Colonic mucosa (tissue), 4 donors: ENCODE measurements around the gene NKX2-1. TPM values are rescaled to one million over a fixed set of nuclear protein-coding genes. Genes with fewer than 3 reads are reported as not detected.
"Not testable (repeated sequence)": the region's sequence is repeated elsewhere in the genome, so short reads cannot be mapped to it uniquely, and the experiment has no call there.

Source experiments
- DNase-seq: peaks from one replicate; pipeline ENCODE4 v3.0.0-alpha.2; 2020
- H3K27ac ChIP-seq: fragments of 200-600 bp; one replicate; pipeline ENCODE4 v1.8.0; 2021
- H3K27me3 ChIP-seq: fragments of 200-600 bp; one replicate; pipeline ENCODE4 v1.8.0; 2021
- H3K36me3 ChIP-seq: fragments of 200-600 bp; one replicate; pipeline ENCODE4 v1.8.0; 2021
- H3K4me1 ChIP-seq: fragments of 200-600 bp; one replicate; pipeline ENCODE4 v1.8.0; 2021; ENCODE audit warnings: mild to moderate bottlenecking
- H3K4me3 ChIP-seq: fragments of 200-600 bp; one replicate; pipeline ENCODE4 v1.8.0; 2021
- H3K9ac ChIP-seq, 2 donors: one replicate each; pipeline ENCODE4 v1.7.0; 2013; ENCODE audit warnings: control low read depth in 2 of 2, low read depth in 2 of 2, low read length in 2 of 2
- H3K9me3 ChIP-seq: fragments of 200-600 bp; one replicate; pipeline ENCODE4 v1.8.0; 2021
- CTCF ChIP-seq: fragments of 200-600 bp; IDR thresholded peaks from one replicate; pipeline ENCODE4 v1.8.0; 2022; ENCODE audit warnings: antibody characterized with exemption, mild to moderate bottlenecking
- intact Hi-C: fragments of 100-400 bp; cut with DNase I; formaldehyde crosslinking; loops from one replicate; pipeline ENCODE4 v1.14.1; 2022
- total RNA-seq, 2 donors: library from RNA; stranded (reverse); fragmentation: NEBNext Ultra II Directional in 1 of 2; extraction: Animal tissue kit (Norgen Biotek cat#: 25700) in 1 of 2; gene quantifications; one replicate each; pipeline ENCODE4 v1.2.1, GENCODE V29; 2021
- donor health status: healthy.
- donor health status: DM: no; HTN: no; CAD: no.
- donor health status: DM: no; HTN: no; CAD: no.

Gene NKX2-1
- total RNA-seq = under 1 TPM in 1 of 2 donors, not detected in 1; 0.32 TPM

DNA sequence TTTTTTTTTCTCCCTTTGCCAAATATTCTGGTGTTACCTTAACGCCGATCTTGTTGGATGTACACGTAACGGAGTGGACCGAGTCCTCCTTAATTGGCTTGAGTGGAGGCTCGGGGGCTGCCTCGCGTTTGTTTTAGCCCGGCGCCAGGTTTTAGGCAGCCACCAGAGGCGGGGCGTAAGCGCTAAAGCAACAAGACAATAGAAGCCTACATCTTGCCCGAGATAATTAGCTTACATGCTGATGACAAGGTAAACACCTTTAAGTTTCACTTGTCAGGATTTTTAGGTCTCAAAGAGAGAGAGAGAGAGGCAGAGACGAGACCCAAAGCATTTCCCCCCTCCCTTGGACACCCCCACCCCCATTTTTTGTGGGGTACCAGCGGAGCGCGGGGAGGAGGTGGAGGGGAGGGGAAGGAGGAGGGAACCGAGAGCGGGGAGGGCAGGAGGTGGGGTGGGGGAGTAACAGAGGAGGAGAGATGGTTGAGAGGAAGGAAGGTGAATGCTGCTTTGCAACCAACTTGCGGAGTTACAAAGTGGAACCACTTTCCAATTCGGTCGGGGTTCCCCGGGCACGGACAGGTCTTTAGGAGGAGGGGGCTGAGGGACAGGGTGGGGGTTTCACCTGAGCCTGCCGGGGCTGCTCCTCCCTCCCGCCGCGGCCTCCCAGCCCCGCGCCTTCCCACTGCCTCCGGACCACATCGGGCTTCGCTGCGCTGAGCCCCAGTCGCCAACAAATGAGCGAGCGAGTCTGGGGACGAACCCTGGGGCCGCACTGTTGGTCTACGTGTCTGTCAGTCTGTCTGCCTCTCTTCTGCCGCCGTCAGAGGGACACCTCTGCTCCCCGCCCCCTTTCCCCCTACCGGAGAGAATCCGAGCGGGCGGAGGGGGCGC lies at the start of gene NKX2-1:
Gene NKX2-1 (minus strand): TSS at position 802 of the 891 bp plus-strand sequence. CDS start 103 bp downstream, at position 699.
- Histone ChIP-seq H3K4me3 (peak within 1 kb of the TSS; percentile 19), H3K9ac (no peak within 1 kb of the TSS), H3K27ac (no peak within 1 kb of the TSS), H3K27me3 (peaks cover 100% of the 10 kb centered on the region), H3K4me1 (peaks cover 12% of the 10 kb centered on the region), H3K36me3 (no peaks in the 10 kb centered on the region), H3K9me3 (no peaks in the 10 kb centered on the region)
- intact Hi-C loops = no loop called here
- no peak for TF ChIP-seq CTCF
- DNase-seq = no peak

- intact Hi-C loops = loop anchor here (5.0 to 10.0 kb wide), 3 partner anchors 388 to 598 kb away; no protein-coding TSS in a partner anchor
- peak; percentile 70 for TF ChIP-seq CTCF
- Histone ChIP-seq H3K4me1 (no peaks in the 10 kb centered on the region), H3K27ac (no peak overlapping the region), H3K27me3 (no peaks in the 10 kb centered on the region), H3K4me3 (no peak overlapping the region), H3K9ac (no peak overlapping the region), H3K36me3 (no peaks in the 10 kb centered on the region), H3K9me3 (no peaks in the 10 kb centered on the region)
- DNase-seq = no peak
Measured at GRCh38 chr14:36556811-36557433, 36.9 kb upstream of the NKX2-1 start.

DNA sequence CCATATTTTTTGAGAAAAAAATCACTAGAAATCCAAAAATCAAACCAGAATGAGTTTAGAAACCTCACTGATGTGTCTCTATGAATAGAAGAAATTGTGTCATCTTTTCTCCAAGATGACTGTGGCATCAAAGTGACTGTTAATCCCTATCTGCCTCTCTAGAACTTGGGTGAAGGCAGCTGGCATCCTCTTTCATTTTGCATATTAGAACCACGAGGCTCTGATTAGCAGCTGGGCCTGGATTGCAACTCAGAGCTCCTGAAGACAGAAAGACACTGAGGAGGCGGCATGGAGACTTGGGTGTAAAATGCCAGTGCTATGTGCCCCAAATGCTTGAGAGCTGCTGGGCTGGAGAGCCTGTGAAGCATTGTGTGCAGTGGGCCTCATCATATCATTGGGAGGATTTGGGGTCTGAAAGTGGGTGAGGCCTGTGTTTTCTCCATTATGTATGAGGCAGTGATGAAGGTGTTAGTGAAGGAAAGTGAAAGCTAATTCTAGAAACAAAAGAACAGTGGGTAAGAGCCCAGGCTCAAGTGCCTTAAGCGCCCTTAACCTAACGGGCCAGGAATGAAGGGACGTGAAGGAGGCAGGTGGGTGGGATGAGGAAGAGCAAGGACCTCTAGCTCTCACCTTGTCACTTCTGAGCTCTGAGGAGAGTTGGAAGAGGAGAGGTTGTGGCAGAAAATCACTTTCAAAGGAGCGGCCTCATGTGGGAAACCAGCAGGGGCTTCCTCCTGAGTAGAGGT lies 36.1 kb upstream of the NKX2-1 start:
- Histone ChIP-seq H3K27me3 (no peaks in the 10 kb centered on the region), H3K4me3 (no peak overlapping the region), H3K4me1 (no peaks in the 10 kb centered on the region), H3K27ac (no peak overlapping the region), H3K9ac (no peak overlapping the region), H3K36me3 (no peaks in the 10 kb centered on the region), H3K9me3 (no peaks in the 10 kb centered on the region)
- intact Hi-C loops = loop anchor here (5.0 to 10.0 kb wide), 3 partner anchors 389 to 599 kb away; no protein-coding TSS in a partner anchor
- no peak for DNase-seq
- TF ChIP-seq CTCF = no peak

DNA sequence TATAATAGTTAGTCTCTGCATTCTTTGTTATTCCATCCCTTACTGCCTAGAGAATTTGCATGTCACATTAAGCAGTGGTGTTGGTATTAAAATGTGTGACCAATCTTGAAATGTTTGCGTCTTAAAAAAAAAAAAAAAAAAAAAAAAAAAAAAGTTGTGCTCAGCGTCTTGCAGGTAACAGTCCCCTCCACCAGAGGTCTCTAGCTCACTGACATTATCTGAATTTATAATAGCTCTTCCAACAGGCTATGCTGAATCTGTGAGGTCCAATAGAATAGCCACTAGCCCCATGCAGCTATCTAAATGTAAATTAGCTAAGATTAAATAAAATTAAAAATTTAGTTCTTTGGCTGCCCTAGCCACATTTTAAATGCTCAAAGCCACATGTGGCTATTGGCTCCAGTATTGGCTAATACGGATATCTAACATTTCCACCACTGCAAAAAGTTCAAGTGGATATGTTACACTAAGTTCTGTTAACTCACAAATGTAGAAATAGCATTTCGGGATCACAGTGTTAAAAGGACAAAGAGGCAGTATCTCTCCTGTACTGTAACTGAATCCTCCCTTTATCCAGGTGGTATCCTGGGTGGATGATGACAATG lies 33.7 kb upstream of the NKX2-1 start:
- Histone ChIP-seq H3K27ac (no peak overlapping the region), H3K9me3 (no peaks in the 10 kb centered on the region), H3K36me3 (no peaks in the 10 kb centered on the region), H3K27me3 (no peaks in the 10 kb centered on the region), H3K9ac (no peak overlapping the region), H3K4me3 (no peak overlapping the region), H3K4me1 (no peaks in the 10 kb centered on the region)
- TF ChIP-seq CTCF = peak; percentile 49
- intact Hi-C loops = loop anchor here (5.0 to 10.0 kb wide), 3 partner anchors 54 to 601 kb away; no protein-coding TSS in a partner anchor
- DNase-seq = no peak

DNA sequence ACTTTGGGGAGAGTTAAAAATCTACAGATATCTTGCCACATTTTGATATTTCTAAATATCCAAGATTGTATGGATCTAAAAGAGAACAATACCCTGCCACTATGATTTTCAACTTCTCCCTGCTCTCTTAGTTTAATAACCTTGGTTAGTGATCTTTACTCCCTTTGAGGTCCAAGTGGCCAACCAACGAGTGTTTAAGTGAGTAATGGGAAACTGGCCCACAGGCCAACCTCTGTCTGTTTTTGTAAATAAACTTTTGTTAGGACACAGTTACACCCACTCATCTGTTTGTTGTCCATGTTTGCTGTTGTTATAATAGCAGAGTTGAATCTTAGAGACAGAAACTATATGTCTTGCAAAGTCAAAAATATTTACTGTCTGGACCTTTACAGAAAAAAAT lies 30.9 kb upstream of the NKX2-1 start:
- DNase-seq = no peak
- no peak overlapping the region for H3K27ac ChIP-seq
- H3K36me3 ChIP-seq = no peaks in the 10 kb centered on the region
- intact Hi-C loops = loop anchor here (5.0 to 10.0 kb wide), 3 partner anchors 56 to 604 kb away; no protein-coding TSS in a partner anchor
- H3K4me3 ChIP-seq = no peak overlapping the region
- TF ChIP-seq CTCF = no peak
- H3K9me3 ChIP-seq = no peaks in the 10 kb centered on the region
- H3K9ac ChIP-seq = no peak overlapping the region
- no peaks in the 10 kb centered on the region for H3K4me1 ChIP-seq
- H3K27me3 ChIP-seq = no peaks in the 10 kb centered on the region

- H3K27ac ChIP-seq, DNase-seq, H3K9me3 ChIP-seq, H3K27me3 ChIP-seq, H3K9ac ChIP-seq, H3K4me1 ChIP-seq, H3K36me3 ChIP-seq, H3K4me3 ChIP-seq, intact Hi-C loops: not testable (repeated sequence)
Measured at GRCh38 chr14:36544280-36544679, 24.2 kb upstream of the NKX2-1 start.
